Pons (tissue), 1 donor: ENCODE measurements around the gene HLTF.

Source experiments
- DNase-seq: peaks from one replicate; pipeline ENCODE4 v3.0.0-alpha.2; 2016; ENCODE audit warnings: low spot score

HLTF gene

GRCh38 chr3:149085828-149086231 lies 503 bp downstream of the HLTF start:
- DNase-seq: peak; percentile 59

- DNase-seq: no peak
Observed at GRCh38 chr3:149081772-149082171, 4.6 kb downstream of the HLTF start.

- DNase-seq: no peak
Observed at GRCh38 chr3:149080699-149081091, 5.6 kb downstream of the HLTF start.

GRCh38 chr3:149080011-149080698 lies 6.2 kb downstream of the HLTF start:
- no peak for DNase-seq

GRCh38 chr3:149077628-149078027 lies 8.7 kb downstream of the HLTF start:
- no peak for DNase-seq

GRCh38 chr3:149067883-149068282 lies 18.4 kb downstream of the HLTF start:
- DNase-seq: no peak

GRCh38 chr3:149061776-149062175 lies 24.6 kb downstream of the HLTF start:
- no peak for DNase-seq

GRCh38 chr3:149058602-149059001 lies 27.7 kb downstream of the HLTF start:
- no peak for DNase-seq

GRCh38 chr3:149058198-149058597 lies 28.1 kb downstream of the HLTF start:
- DNase-seq: no peak

GRCh38 chr3:149055575-149055974 lies 30.8 kb downstream of the HLTF start:
- DNase-seq: no peak

GRCh38 chr3:149044339-149045083 lies 41.8 kb downstream of the HLTF start:
- DNase-seq: no peak

- DNase-seq: no peak
Observed at GRCh38 chr3:149042789-149043386, 43.4 kb downstream of the HLTF start.

GRCh38 chr3:149038322-149038721 lies 48.0 kb downstream of the HLTF start:
- DNase-seq: no peak

- DNase-seq: no peak
Observed at GRCh38 chr3:149037684-149038083, 48.6 kb downstream of the HLTF start.

- DNase-seq: no peak
Observed at GRCh38 chr3:149031096-149031495, 55.2 kb downstream of the HLTF start.

GRCh38 chr3:149026718-149027117 lies 59.6 kb downstream of the HLTF start:
- no peak for DNase-seq

- DNase-seq: no peak
Observed at GRCh38 chr3:149023951-149024350, 62.4 kb downstream of the HLTF start.

- DNase-seq: no peak
Observed at GRCh38 chr3:149021830-149022229, 64.5 kb downstream of the HLTF start.

- DNase-seq: no peak
Observed at GRCh38 chr3:149020839-149021252, 65.5 kb downstream of the HLTF start.

GRCh38 chr3:149020196-149020838 lies 66.0 kb downstream of the HLTF start:
- DNase-seq: peak; percentile 49

GRCh38 chr3:149019580-149019979 lies 66.8 kb downstream of the HLTF start:
- no peak for DNase-seq

GRCh38 chr3:149018247-149018646 lies 68.1 kb downstream of the HLTF start:
- DNase-seq: no peak
